A549 (cell line): ENCODE data around the gene MUC5AC.

Experiments used
- HOXA7 ChIP-seq: fragments of 250-450 bp; sonication (Bioruptor Pico); IDR thresholded peaks from 2 replicates; pipeline ENCODE4 v1.5.0; 2020; ENCODE audit warnings: mild to moderate bottlenecking, moderate library complexity
- TF ChIP-seq, protein P1 (sequence below): IDR thresholded peaks from 2 replicates; pipeline ENCODE4 v1.6.1; 2012; ENCODE audit warnings: low read depth, borderline replicate concordance

DNA sequence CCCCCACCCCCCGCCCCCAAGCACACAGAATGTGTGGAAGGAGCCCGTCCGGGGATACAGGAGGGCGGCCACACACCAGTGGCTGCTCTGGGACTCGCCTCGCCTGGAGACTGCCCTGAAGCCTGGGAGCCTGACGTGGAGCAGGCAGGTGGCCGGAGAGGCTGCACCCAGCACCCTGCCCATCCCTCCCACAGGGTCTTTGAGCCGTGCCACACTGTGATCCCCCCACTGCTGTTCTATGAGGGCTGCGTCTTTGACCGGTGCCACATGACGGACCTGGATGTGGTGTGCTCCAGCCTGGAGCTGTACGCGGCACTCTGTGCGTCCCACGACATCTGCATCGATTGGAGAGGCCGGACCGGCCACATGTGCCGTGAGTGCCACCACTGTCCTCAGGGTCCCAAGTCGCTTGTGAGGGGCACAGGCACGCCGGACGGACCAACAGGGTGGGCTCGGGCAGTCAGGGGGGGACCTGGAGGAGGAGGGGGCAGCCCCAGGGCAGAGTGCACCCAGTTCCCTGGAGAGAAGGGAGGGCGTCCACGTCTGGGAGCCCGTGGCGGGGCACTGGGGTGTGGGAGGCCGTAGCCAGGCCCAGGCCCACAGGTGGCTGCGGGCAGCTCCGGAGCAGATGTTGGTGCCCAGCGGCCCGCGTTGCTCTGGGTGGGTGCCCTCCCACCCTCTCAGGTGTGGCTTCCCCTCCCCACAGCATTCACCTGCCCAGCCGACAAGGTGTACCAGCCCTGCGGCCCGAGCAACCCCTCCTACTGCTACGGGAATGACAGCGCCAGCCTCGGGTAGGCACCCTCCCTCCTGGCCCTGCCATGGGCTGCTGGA is 38.1 kb downstream of the MUC5AC start:
- no peak for TF ChIP-seq HOXA7 (CRISPR knock-in tag)
- TF ChIP-seq, protein P1, sequence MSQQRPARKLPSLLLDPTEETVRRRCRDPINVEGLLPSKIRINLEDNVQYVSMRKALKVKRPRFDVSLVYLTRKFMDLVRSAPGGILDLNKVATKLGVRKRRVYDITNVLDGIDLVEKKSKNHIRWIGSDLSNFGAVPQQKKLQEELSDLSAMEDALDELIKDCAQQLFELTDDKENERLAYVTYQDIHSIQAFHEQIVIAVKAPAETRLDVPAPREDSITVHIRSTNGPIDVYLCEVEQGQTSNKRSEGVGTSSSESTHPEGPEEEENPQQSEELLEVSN, result no peak
